Ovary (tissue), 9 donors: ENCODE data around the gene RGS7. TPM values are rescaled to one million over a fixed set of nuclear protein-coding genes. Genes with fewer than 3 reads are reported as not detected.
"Not testable (repeated sequence)": the region's sequence is repeated elsewhere in the genome, so short reads cannot be mapped to it uniquely, and the experiment has no call there.

Experiments used
- DNase-seq, 5 donors: peaks; one replicate each; pipeline ENCODE4 v3.0.0-alpha.2; 2019 to 2020
- H3K27ac ChIP-seq, 2 donors: fragments of 200-600 bp; one replicate each; pipeline versions ENCODE4 v1.5.1 to v1.8.0; 2019 to 2022
- H3K27me3 ChIP-seq: fragments of 200-600 bp; one replicate; pipeline ENCODE4 v1.8.0; 2022
- H3K36me3 ChIP-seq: fragments of 200-600 bp; sonication (generic); one replicate; pipeline ENCODE4 v1.5.1; 2019
- H3K4me1 ChIP-seq: one replicate; pipeline ENCODE4 v1.8.1; 2013; ENCODE audit warnings: mild to moderate bottlenecking, moderate library complexity; ENCODE audit not compliant: insufficient read depth
- H3K4me3 ChIP-seq: fragments of 200-600 bp; sonication (generic); one replicate; pipeline ENCODE4 v1.5.1; 2017
- H3K9me3 ChIP-seq, 2 donors: fragments of 200-600 bp in 1 of 2; sonication (generic) in 1 of 2; one replicate each; pipeline versions ENCODE4 v1.5.1 to v1.8.1; 2013 to 2019; ENCODE audit warnings: mild to moderate bottlenecking in 1 of 2, moderate library complexity in 1 of 2
- EP300 ChIP-seq: sonication (generic); formaldehyde crosslinking; IDR thresholded peaks from one replicate; pipeline ENCODE4 v1.6.1; 2017; ENCODE audit warnings: antibody characterized with exemption
- POLR2A ChIP-seq: fragments of 450-650 bp; IDR thresholded peaks from one replicate; pipeline ENCODE4 v1.6.1; 2017; ENCODE audit warnings: antibody characterized with exemption, mild to moderate bottlenecking, moderate library complexity
- WGBS, 3 donors: extraction: QIAGEN DNeasy Blood & Tissue Kit in 1 of 3; methylation state at CpG; one replicate each; pipeline versions ENCODE4 v1.1.5 to v1.1.7; 2013 to 2017; 5-methylcytosine and 5-hydroxymethylcytosine counted together
- intact Hi-C, 4 donors: fragments of 100-400 bp; cut with DNase I; formaldehyde crosslinking; loops; one replicate each; pipeline versions ENCODE4 v1.11.0 to v1.15.1; 2022 to 2023
- polyA plus RNA-seq, 2 donors: library from polyadenylated mRNA; stranded (reverse); fragments of 200-250 nt in 1 of 2; fragments of 350-450 nt in 1 of 2; fragmentation: Illumina TruSeq in 1 of 2; extraction: RNeasy Lipid Tissue Mini Kit (QIAGEN cat#74804) in 1 of 2; gene quantifications; one replicate each; pipeline ENCODE4 v1.2.3, GENCODE V29; 2013 to 2014
- total RNA-seq, 7 donors: library from RNA; depleted of rRNA in 2 of 7; stranded (reverse); fragments of >200 nt in 2 of 7; fragmentation: NEBNext Ultra II Directional in 3 of 7; extraction: Animal tissue kit (Norgen Biotek cat#: 25700) in 3 of 7; gene quantifications; one replicate each; pipeline versions ENCODE4 v1.1.0 to v1.2.4, GENCODE V29; 2016 to 2023
- TF ChIP-seq, protein P1 (sequence below), 3 donors: fragments of 450-650 bp in 2 of 3; fragments of 200-600 bp in 1 of 3; IDR thresholded peaks; one replicate each; pipeline versions ENCODE4 v1.5.1 to v1.8.0; 2016 to 2022; ENCODE audit warnings: antibody characterized with exemption in 3 of 3, mild to moderate bottlenecking in 1 of 3
- donor health status: DM: no; HTN: no; CAD: no; lungs with moderate emphysema.
- donor health status: DM: no; HTN: no; CAD: no.
- donor health status: Bipolar disorder and iron deficiency.
- donor health status: DM: yes; HTN: yes; CAD: no.
- donor health status: DM: no; HTN: no; CAD: no.
- donor health status: DM: yes; HTN: yes; CAD: no.

RGS7 gene
- total and polyA plus RNA-seq, 9 donors, result 0.10 to 1.00 (median 0.37) TPM; not detected in 1

DNA sequence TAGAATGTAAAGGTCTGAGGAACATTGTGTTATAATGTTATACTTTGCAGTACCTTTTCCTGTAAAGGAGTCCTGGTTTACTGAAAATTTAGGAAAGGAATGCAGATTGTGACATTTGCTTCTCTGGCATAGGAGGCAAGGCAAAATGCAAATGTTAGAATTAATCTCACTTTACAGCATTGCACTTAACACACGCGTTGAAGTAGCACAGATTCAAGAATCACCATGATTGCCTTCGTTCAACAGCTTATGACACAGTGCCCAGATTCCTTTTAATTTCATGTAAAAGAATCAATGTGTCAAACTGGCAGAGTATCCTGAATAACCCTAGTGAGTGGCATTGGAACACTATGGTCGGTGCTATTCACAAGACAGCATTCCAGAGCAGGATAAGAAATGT is 47.4 kb downstream of the RGS7 start:
- Histone ChIP-seq H3K27ac (no peak overlapping the region), H3K36me3 (no peaks in the 10 kb centered on the region), H3K4me3 (no peak overlapping the region), H3K9me3 (peaks cover 0 to 5% of the 10 kb centered on the region in 2 donors), H3K4me1 (no peaks in the 10 kb centered on the region), H3K27me3 (no peaks in the 10 kb centered on the region)
- 84 to 90% (median 85%) methylated on average over 4 of the region's 4 CpGs for WGBS, 3 donors
- TF ChIP-seq EP300 (no peak), POLR2A (no peak)
- TF ChIP-seq, protein P1, sequence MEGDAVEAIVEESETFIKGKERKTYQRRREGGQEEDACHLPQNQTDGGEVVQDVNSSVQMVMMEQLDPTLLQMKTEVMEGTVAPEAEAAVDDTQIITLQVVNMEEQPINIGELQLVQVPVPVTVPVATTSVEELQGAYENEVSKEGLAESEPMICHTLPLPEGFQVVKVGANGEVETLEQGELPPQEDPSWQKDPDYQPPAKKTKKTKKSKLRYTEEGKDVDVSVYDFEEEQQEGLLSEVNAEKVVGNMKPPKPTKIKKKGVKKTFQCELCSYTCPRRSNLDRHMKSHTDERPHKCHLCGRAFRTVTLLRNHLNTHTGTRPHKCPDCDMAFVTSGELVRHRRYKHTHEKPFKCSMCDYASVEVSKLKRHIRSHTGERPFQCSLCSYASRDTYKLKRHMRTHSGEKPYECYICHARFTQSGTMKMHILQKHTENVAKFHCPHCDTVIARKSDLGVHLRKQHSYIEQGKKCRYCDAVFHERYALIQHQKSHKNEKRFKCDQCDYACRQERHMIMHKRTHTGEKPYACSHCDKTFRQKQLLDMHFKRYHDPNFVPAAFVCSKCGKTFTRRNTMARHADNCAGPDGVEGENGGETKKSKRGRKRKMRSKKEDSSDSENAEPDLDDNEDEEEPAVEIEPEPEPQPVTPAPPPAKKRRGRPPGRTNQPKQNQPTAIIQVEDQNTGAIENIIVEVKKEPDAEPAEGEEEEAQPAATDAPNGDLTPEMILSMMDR (IDR thresholded peaks at IDR 0.05), result no peak
- intact Hi-C loops, result no loop called here
- no peak for DNase-seq

DNA sequence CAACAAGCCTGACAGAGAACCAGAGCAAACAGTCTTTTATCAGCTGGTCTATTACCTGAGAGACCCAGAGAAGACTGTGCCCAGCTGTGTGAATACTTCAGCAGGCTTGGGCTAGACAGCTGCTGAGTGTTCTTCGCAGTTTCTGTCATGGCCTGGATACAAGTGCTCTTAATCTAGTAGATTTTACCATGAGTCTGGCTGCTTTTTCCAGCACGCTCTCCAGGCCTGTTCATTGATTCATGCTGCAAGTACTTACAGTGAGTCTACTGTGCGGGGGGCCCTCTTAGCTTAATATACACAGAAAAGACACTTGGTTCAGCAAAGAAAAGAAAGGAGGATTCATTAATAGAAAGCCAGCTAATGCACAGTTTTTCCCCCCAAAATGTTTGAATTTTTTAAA is 48.5 kb downstream of the RGS7 start:
- no peak for DNase-seq
- no peak overlapping the region for H3K27ac ChIP-seq
- H3K36me3 ChIP-seq, result no peaks in the 10 kb centered on the region
- intact Hi-C loops, result no loop called here
- 90 to 94% (median 92%) methylated on average over 3 of the region's 3 CpGs for WGBS, 3 donors
- H3K4me1 ChIP-seq, result no peaks in the 10 kb centered on the region
- no peak overlapping the region for H3K4me3 ChIP-seq
- H3K9me3 ChIP-seq, result peaks cover 0 to 5% of the 10 kb centered on the region in 2 donors
- no peaks in the 10 kb centered on the region for H3K27me3 ChIP-seq
- TF ChIP-seq POLR2A, result no peak
- no peak for TF ChIP-seq EP300
- TF ChIP-seq, protein P1 (IDR thresholded peaks at IDR 0.05), result no peak

DNA sequence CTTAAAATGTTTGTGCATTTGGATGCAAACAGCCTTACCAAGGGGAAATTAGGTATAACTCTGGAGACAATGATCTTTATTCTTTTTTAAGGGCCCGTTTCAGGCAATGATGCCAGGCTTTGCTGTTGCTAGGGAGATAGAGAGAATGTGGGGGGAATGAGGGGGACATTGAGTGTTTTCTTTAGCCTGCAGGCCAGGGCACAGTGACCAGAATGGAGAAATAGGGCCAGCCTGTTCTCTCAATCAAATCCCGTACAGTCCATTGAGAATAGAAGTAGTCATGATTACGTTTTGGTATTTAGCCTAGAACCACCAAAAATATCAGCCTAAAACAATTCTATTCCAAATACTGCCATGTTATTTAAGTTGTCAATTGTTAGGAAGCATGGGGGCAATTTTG is 49.0 kb downstream of the RGS7 start:
- Histone ChIP-seq H3K4me1 (no peaks in the 10 kb centered on the region), H3K9me3 (peaks cover 0 to 5% of the 10 kb centered on the region in 2 donors), H3K36me3 (no peaks in the 10 kb centered on the region), H3K27ac (no peak overlapping the region), H3K4me3 (no peak overlapping the region), H3K27me3 (no peaks in the 10 kb centered on the region)
- 78 to 87% (median 82%) methylated on average over 3 of the region's 3 CpGs for WGBS, 3 donors
- DNase-seq, result no peak
- intact Hi-C loops, result no loop called here
- TF ChIP-seq, protein P1 (IDR thresholded peaks at IDR 0.05), result no peak
- TF ChIP-seq EP300 (no peak), POLR2A (no peak)

DNA sequence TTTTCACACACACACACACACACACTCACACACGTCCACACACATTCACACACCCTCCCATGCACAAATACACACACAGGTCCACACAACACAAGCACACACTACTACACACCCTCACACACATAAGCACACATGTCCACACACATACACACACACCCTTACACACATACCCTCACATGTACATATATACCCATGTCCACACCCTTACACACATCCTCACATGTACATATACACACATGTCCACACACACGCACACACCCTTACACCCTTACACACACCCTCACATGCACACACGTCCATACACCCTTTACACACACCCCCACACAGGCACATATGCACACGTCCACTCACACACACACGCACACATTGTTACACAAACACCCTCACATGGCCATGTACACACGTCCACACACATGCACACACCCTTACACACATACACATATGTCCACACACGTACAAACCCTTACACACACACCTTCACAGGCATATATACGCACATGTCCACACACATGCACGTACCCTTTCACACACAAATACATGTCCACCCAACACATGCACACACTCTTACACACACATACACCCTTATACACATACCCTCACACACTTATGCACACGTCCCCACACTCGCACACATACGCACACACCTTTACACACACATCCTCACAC is 50.7 kb downstream of the RGS7 start:
- Histone ChIP-seq H3K9me3 (peaks cover 0 to 5% of the 10 kb centered on the region in 2 donors), H3K27ac (no peak overlapping the region), H3K4me3 (no peak overlapping the region), H3K36me3 (no peaks in the 10 kb centered on the region), H3K4me1 (no peaks in the 10 kb centered on the region), H3K27me3 (no peaks in the 10 kb centered on the region)
- WGBS, 3 donors, result 86 to 88% (median 88%) methylated on average over 12 of the region's 12 CpGs
- TF ChIP-seq, protein P1 (IDR thresholded peaks at IDR 0.05), result no peak
- no peak for TF ChIP-seq POLR2A
- TF ChIP-seq EP300, result no peak
- DNase-seq, result no peak
- intact Hi-C loops, result no loop called here

GRCh38 chr1:241302024-241302423 is 55.0 kb downstream of the RGS7 start:
- H3K4me3 ChIP-seq, H3K9me3 ChIP-seq, H3K27ac ChIP-seq, H3K4me1 ChIP-seq, H3K27me3 ChIP-seq, DNase-seq, H3K36me3 ChIP-seq, intact Hi-C loops: not testable (repeated sequence)
- WGBS, 3 donors, result 88 to 92% (median 89%) methylated on average over 11 of the region's 11 CpGs
